Measurements from ENCODE around the gene KIF5A.

KIF5A gene

GRCh38 chr12:57593187-57593586, 43.3 kb downstream of the KIF5A start:
- Histone ChIP-seq H2BK120ac (ENCODE audit: low read depth, low read length) (no peak overlapping the region), H3K18ac (ENCODE audit: low read length) (no peak overlapping the region), H2BK5ac (ENCODE audit: low read length) (no peak overlapping the region), H2BK12ac (ENCODE audit: low read length) (no peak overlapping the region), H4K8ac (ENCODE audit: low read depth, low read length) (no peak overlapping the region), H3K27me3 (ENCODE audit: control insufficient read depth in 3 of 3, insufficient read depth in 3 of 3, low read depth in 1 of 3, low read length in 3 of 3) (no peaks in the 10 kb centered on the region), H4K91ac (ENCODE audit: low read depth, low read length, poor library complexity) (no peak overlapping the region), H3K23ac (ENCODE audit: low read depth, low read length, poor library complexity) (no peak overlapping the region), H3K4me3 (ENCODE audit: low read length in 2 of 2) (peak overlapping the region in 1 of 2 donors; percentile 53), H3K79me1 (ENCODE audit: low read depth, low read length) (no peaks in the 10 kb centered on the region), H2AK5ac (ENCODE audit: low read depth, low read length) (no peak overlapping the region), H3K4me2 (ENCODE audit: insufficient read depth, low read length, poor library complexity, severe bottlenecking) (no peak overlapping the region), H3K9ac (ENCODE audit: low read depth, low read length, poor library complexity) (no peak overlapping the region), H3K4ac (ENCODE audit: low read length) (no peak overlapping the region), H3K36me3 (replicated peaks in 1 of 2; ENCODE audit: control insufficient read depth in 2 of 2, insufficient read depth in 2 of 2, low read length in 2 of 2) (peaks cover 2 to 25% of the 10 kb centered on the region in 2 donors), H2BK15ac (ENCODE audit: low read length) (no peak overlapping the region), H3K14ac (ENCODE audit: low read length) (no peak overlapping the region), H3K9me3 (replicated peaks in 1 of 2; ENCODE audit: control insufficient read depth in 2 of 2, insufficient read depth in 1 of 2, low read depth in 1 of 2, low read length in 2 of 2) (no peaks in the 10 kb centered on the region), H3K4me1 (ENCODE audit: control insufficient read depth in 2 of 2, insufficient read depth in 1 of 2, low read depth in 1 of 2, low read length in 2 of 2) (peaks cover 5 to 6% of the 10 kb centered on the region in 2 donors), H2AFZ (ENCODE audit: low read length) (no peak overlapping the region), H3K27ac (replicated peaks; ENCODE audit: low read length) (no peak overlapping the region)
- no peak for DNase-seq (ENCODE audit: low spot score)
- no CpG with 5 or more reads among the region's 4 CpGs for WGBS, 2 donors (ENCODE audit: extremely low coverage in 2 of 2, insufficient read length in 2 of 2, insufficient replicate concordance in 1 of 2)

GRCh38 chr12:57600395-57600794, 50.6 kb downstream of the KIF5A start:
- no CpG with 5 or more reads among the region's 2 CpGs for WGBS, 2 donors (ENCODE audit: extremely low coverage in 2 of 2, insufficient read length in 2 of 2, insufficient replicate concordance in 1 of 2)

GRCh38 chr12:57602544-57602943, 52.7 kb downstream of the KIF5A start:
- H3K79me1 ChIP-seq (ENCODE audit: low read depth, low read length): no peaks in the 10 kb centered on the region
- peaks cover 11 to 14% of the 10 kb centered on the region in 2 donors for H3K4me1 ChIP-seq (ENCODE audit: control insufficient read depth in 2 of 2, insufficient read depth in 1 of 2, low read depth in 1 of 2, low read length in 2 of 2)
- no peak overlapping the region for H3K18ac ChIP-seq (ENCODE audit: low read length)
- no peak overlapping the region for H2AK5ac ChIP-seq (ENCODE audit: low read depth, low read length)
- no peak overlapping the region for H2BK5ac ChIP-seq (ENCODE audit: low read length)
- H3K27me3 ChIP-seq (ENCODE audit: control insufficient read depth in 3 of 3, insufficient read depth in 3 of 3, low read depth in 1 of 3, low read length in 3 of 3): no peaks in the 10 kb centered on the region
- no peaks in the 10 kb centered on the region for H3K9me3 ChIP-seq (replicated peaks in 1 of 2; ENCODE audit: control insufficient read depth in 2 of 2, insufficient read depth in 1 of 2, low read depth in 1 of 2, low read length in 2 of 2)
- no peak overlapping the region for H3K14ac ChIP-seq (ENCODE audit: low read length)
- no peak overlapping the region for H2BK120ac ChIP-seq (ENCODE audit: low read depth, low read length)
- H2BK15ac ChIP-seq (ENCODE audit: low read length): no peak overlapping the region
- no peak overlapping the region for H3K9ac ChIP-seq (ENCODE audit: low read depth, low read length, poor library complexity)
- no peak overlapping the region for H2AFZ ChIP-seq (ENCODE audit: low read length)
- no peak overlapping the region for H3K4me2 ChIP-seq (ENCODE audit: insufficient read depth, low read length, poor library complexity, severe bottlenecking)
- peaks cover 9 to 64% of the 10 kb centered on the region in 2 donors for H3K36me3 ChIP-seq (replicated peaks in 1 of 2; ENCODE audit: control insufficient read depth in 2 of 2, insufficient read depth in 2 of 2, low read length in 2 of 2)
- H3K4ac ChIP-seq (ENCODE audit: low read length): no peak overlapping the region
- H2BK12ac ChIP-seq (ENCODE audit: low read length): no peak overlapping the region
- H3K27ac ChIP-seq (replicated peaks; ENCODE audit: low read length): no peak overlapping the region
- no peak overlapping the region for H3K4me3 ChIP-seq (ENCODE audit: low read length in 2 of 2)
- H4K8ac ChIP-seq (ENCODE audit: low read depth, low read length): no peak overlapping the region
- no peak overlapping the region for H4K91ac ChIP-seq (ENCODE audit: low read depth, low read length, poor library complexity)
- H3K23ac ChIP-seq (ENCODE audit: low read depth, low read length, poor library complexity): no peak overlapping the region
- DNase-seq (ENCODE audit: low spot score): no peak

More at GRCh38 chr12:57600395-57600794, 50.6 kb downstream of the KIF5A start:
- Histone ChIP-seq H3K36me3 (replicated peaks in 1 of 2; ENCODE audit: control insufficient read depth in 2 of 2, insufficient read depth in 2 of 2, low read length in 2 of 2) (peaks cover 10 to 68% of the 10 kb centered on the region in 2 donors), H3K4me3 (ENCODE audit: low read length in 2 of 2) (no peak overlapping the region), H3K9ac (ENCODE audit: low read depth, low read length, poor library complexity) (no peak overlapping the region), H3K4me1 (ENCODE audit: control insufficient read depth in 2 of 2, insufficient read depth in 1 of 2, low read depth in 1 of 2, low read length in 2 of 2) (peaks cover 6 to 9% of the 10 kb centered on the region in 2 donors), H3K23ac (ENCODE audit: low read depth, low read length, poor library complexity) (no peak overlapping the region), H3K79me1 (ENCODE audit: low read depth, low read length) (no peaks in the 10 kb centered on the region), H3K27me3 (ENCODE audit: control insufficient read depth in 3 of 3, insufficient read depth in 3 of 3, low read depth in 1 of 3, low read length in 3 of 3) (no peaks in the 10 kb centered on the region), H2AFZ (ENCODE audit: low read length) (no peak overlapping the region), H2BK12ac (ENCODE audit: low read length) (no peak overlapping the region), H3K9me3 (replicated peaks in 1 of 2; ENCODE audit: control insufficient read depth in 2 of 2, insufficient read depth in 1 of 2, low read depth in 1 of 2, low read length in 2 of 2) (no peaks in the 10 kb centered on the region), H3K14ac (ENCODE audit: low read length) (no peak overlapping the region), H2BK15ac (ENCODE audit: low read length) (no peak overlapping the region), H3K18ac (ENCODE audit: low read length) (no peak overlapping the region), H3K4me2 (ENCODE audit: insufficient read depth, low read length, poor library complexity, severe bottlenecking) (no peak overlapping the region), H4K8ac (ENCODE audit: low read depth, low read length) (no peak overlapping the region), H4K91ac (ENCODE audit: low read depth, low read length, poor library complexity) (no peak overlapping the region), H3K4ac (ENCODE audit: low read length) (no peak overlapping the region), H2AK5ac (ENCODE audit: low read depth, low read length) (no peak overlapping the region), H2BK120ac (ENCODE audit: low read depth, low read length) (no peak overlapping the region), H3K27ac (replicated peaks; ENCODE audit: low read length) (no peak overlapping the region), H2BK5ac (ENCODE audit: low read length) (no peak overlapping the region)
- DNase-seq (ENCODE audit: low spot score): no peak

DNA sequence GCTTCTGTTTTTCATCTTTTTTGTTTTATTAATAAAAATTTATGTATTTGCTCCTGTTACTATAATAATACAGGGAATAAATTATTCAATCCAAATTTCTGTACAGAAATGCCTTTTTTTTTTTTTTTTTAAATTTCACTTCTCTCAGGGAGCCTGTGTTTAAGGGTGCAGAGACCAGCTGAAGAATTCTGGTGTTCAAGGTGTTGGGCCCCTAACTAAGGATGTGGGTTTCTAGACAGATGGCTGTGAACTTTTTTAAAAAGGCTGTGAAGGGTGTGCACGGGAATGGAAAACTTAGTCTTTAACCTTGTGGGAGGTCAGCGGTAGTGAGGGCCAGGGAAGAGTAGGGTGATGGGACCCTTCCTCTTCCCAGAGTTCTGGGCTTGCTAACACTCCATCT, 53.5 kb downstream of the KIF5A start:
- no peak overlapping the region for H3K14ac ChIP-seq (ENCODE audit: low read length)
- no peak overlapping the region for H2BK120ac ChIP-seq (ENCODE audit: low read depth, low read length)
- H3K4me3 ChIP-seq (ENCODE audit: low read length in 2 of 2): no peak overlapping the region
- H3K36me3 ChIP-seq (replicated peaks in 1 of 2; ENCODE audit: control insufficient read depth in 2 of 2, insufficient read depth in 2 of 2, low read length in 2 of 2): peaks cover 14 to 69% of the 10 kb centered on the region in 2 donors
- no peak overlapping the region for H3K4ac ChIP-seq (ENCODE audit: low read length)
- no peak overlapping the region for H2BK15ac ChIP-seq (ENCODE audit: low read length)
- no peak overlapping the region for H2AFZ ChIP-seq (ENCODE audit: low read length)
- no peaks in the 10 kb centered on the region for H3K9me3 ChIP-seq (replicated peaks in 1 of 2; ENCODE audit: control insufficient read depth in 2 of 2, insufficient read depth in 1 of 2, low read depth in 1 of 2, low read length in 2 of 2)
- no peak overlapping the region for H3K9ac ChIP-seq (ENCODE audit: low read depth, low read length, poor library complexity)
- H3K18ac ChIP-seq (ENCODE audit: low read length): no peak overlapping the region
- no peak overlapping the region for H4K8ac ChIP-seq (ENCODE audit: low read depth, low read length)
- H2BK12ac ChIP-seq (ENCODE audit: low read length): no peak overlapping the region
- H3K27me3 ChIP-seq (ENCODE audit: control insufficient read depth in 3 of 3, insufficient read depth in 3 of 3, low read depth in 1 of 3, low read length in 3 of 3): no peaks in the 10 kb centered on the region
- no peak overlapping the region for H4K91ac ChIP-seq (ENCODE audit: low read depth, low read length, poor library complexity)
- no peak overlapping the region for H3K23ac ChIP-seq (ENCODE audit: low read depth, low read length, poor library complexity)
- H2AK5ac ChIP-seq (ENCODE audit: low read depth, low read length): no peak overlapping the region
- H3K79me1 ChIP-seq (ENCODE audit: low read depth, low read length): no peaks in the 10 kb centered on the region
- H3K4me2 ChIP-seq (ENCODE audit: insufficient read depth, low read length, poor library complexity, severe bottlenecking): no peak overlapping the region
- peaks cover 11 to 14% of the 10 kb centered on the region in 2 donors for H3K4me1 ChIP-seq (ENCODE audit: control insufficient read depth in 2 of 2, insufficient read depth in 1 of 2, low read depth in 1 of 2, low read length in 2 of 2)
- no peak overlapping the region for H2BK5ac ChIP-seq (ENCODE audit: low read length)
- WGBS, 2 donors (ENCODE audit: extremely low coverage in 2 of 2, insufficient read length in 2 of 2, insufficient replicate concordance in 1 of 2): no CpG with 5 or more reads among the region's 2 CpGs
- peak overlapping the region; percentile 37 for H3K27ac ChIP-seq (replicated peaks; ENCODE audit: low read length)
- no peak for DNase-seq (ENCODE audit: low spot score)

Measured in neuronal stem cell (in vitro differentiated cells).